ENCODE results near the gene MAPKAPK2. TPM values are rescaled to one million over a fixed set of nuclear protein-coding genes. Genes with fewer than 3 reads are reported as not detected.

MAPKAPK2 gene
- total RNA-seq, 2 experiments from 2014 or later = 14.5 to 39.9 TPM

DNA sequence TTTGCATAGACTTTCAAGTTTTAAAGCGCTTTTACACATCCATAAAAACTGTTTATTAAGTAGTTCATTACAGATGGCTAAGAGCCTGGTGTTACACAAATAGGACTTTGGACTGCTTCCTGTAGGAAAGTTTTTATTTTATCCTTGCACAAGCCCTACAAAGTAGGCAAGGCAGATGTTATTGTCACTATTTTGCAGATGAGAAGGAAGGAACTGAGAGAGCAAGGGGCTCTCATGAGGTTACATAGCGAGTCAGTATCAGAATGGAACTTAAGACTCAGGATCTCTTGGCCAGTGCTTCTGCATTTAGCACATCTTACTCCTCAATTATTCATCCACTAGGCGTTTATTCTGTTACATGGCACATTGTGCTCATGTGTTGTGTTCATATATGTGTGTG is 2.6 kb upstream of the MAPKAPK2 start:
- Histone ChIP-seq H4K20me1 (ENCODE audit: insufficient read depth, low read length) (peaks cover 4% of the 10 kb centered on the region; the same call in 1 of the 2 replicates), H3K9me2 (ENCODE audit: insufficient read depth, low read length) (no peaks in the 10 kb centered on the region), H3K4me1 (ENCODE audit: insufficient read depth, low read length, poor library complexity, severe bottlenecking) (peaks cover 81% of the 10 kb centered on the region), H2AFZ (ENCODE audit: low read length) (no peak overlapping the region), H3K36me3 (ENCODE audit: insufficient read depth, low read length) (no peaks in the 10 kb centered on the region), H3K4me3 (ENCODE audit: low read depth, low read length, poor library complexity, severe bottlenecking) (peak overlapping the region; percentile 15), H3K4me2 (ENCODE audit: low read length) (peak overlapping the region; percentile 82), H3K27ac (ENCODE audit: low read depth, low read length, poor library complexity, severe bottlenecking) (no peak overlapping the region), H3K79me2 (ENCODE audit: insufficient read depth, low read depth, low read length) (no peaks in the 10 kb centered on the region), H3K9me3 (ENCODE audit: low read length) (no peaks in the 10 kb centered on the region)
- POLR2A ChIA-PET = interaction anchor here (0.5 to 2.0 kb wide), 5 partner anchors 10 to 43 kb away, joined by 3 to 11 read pairs (median 3); no protein-coding TSS in a partner anchor
- DNase-seq (ENCODE audit: low spot score) = peak; percentile 67
- CTCF ChIA-PET (ENCODE audit: unreplicated experiment) = interaction anchor here (0.8 kb wide), 1 partner anchor 47 kb away, joined by 4 read pairs; the partner anchor contains the start of gene DYRK3
- no TSS peak for BruUV-seq (replicated peaks)
- intact Hi-C loops (cut with micrococcal nuclease; ENCODE audit: unreplicated experiment) = loop anchor here (5.0 kb wide), 2 partner anchors 125 to 630 kb away; partner anchors contain the start of gene RHEX
- no peak for TF ChIP-seq EZH2phosphoT487 (IDR thresholded peaks at IDR 0.05; ENCODE audit: borderline replicate concordance, low read depth, low read length)
- TF ChIP-seq, protein P1, sequence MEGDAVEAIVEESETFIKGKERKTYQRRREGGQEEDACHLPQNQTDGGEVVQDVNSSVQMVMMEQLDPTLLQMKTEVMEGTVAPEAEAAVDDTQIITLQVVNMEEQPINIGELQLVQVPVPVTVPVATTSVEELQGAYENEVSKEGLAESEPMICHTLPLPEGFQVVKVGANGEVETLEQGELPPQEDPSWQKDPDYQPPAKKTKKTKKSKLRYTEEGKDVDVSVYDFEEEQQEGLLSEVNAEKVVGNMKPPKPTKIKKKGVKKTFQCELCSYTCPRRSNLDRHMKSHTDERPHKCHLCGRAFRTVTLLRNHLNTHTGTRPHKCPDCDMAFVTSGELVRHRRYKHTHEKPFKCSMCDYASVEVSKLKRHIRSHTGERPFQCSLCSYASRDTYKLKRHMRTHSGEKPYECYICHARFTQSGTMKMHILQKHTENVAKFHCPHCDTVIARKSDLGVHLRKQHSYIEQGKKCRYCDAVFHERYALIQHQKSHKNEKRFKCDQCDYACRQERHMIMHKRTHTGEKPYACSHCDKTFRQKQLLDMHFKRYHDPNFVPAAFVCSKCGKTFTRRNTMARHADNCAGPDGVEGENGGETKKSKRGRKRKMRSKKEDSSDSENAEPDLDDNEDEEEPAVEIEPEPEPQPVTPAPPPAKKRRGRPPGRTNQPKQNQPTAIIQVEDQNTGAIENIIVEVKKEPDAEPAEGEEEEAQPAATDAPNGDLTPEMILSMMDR (conservative IDR thresholded peaks at IDR 0.05; ENCODE audit: low read length) = no peak

DNA sequence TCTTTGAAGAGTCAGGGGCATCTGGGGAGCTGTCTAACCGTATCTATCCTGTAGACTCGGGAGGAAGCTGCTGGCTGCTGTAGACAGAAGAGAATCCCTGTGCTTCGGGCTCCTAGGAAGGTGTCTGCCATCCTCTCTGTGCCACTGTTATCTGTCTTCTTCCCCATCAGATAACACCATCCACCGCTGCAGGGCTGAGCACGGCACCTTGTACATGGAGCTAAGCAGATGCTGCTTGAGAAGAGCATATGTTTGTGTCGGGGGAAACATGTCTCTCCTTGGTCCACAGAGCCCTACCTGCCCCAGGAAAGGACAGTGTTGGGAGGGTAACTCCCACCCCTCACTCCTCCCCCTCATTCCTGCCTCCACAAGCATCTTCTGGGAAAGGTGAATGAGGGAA is 1.4 kb upstream of the MAPKAPK2 start:
- ChIA-PET CTCF (ENCODE audit: unreplicated experiment) (interaction anchor here (0.8 to 1.5 kb wide), 3 partner anchors 10 to 52 kb away, joined by 3 to 11 read pairs (median 6); no protein-coding TSS in a partner anchor), POLR2A (interaction anchor here (0.6 to 2.0 kb wide), 8 partner anchors 8 to 772 kb away, joined by 3 to 11 read pairs (median 3); partner anchors contain the start of gene DYRK3)
- no peak overlapping the region for H2AFZ ChIP-seq (ENCODE audit: low read length)
- DNase-seq (ENCODE audit: low spot score) = no peak
- H3K36me3 ChIP-seq (ENCODE audit: insufficient read depth, low read length) = no peaks in the 10 kb centered on the region
- H3K4me3 ChIP-seq (ENCODE audit: low read depth, low read length, poor library complexity, severe bottlenecking) = no peak overlapping the region
- H3K79me2 ChIP-seq (ENCODE audit: insufficient read depth, low read depth, low read length) = no peaks in the 10 kb centered on the region
- TF ChIP-seq, protein P1 (conservative IDR thresholded peaks at IDR 0.05; ENCODE audit: low read length) = no peak
- no peak for TF ChIP-seq EZH2phosphoT487 (IDR thresholded peaks at IDR 0.05; ENCODE audit: borderline replicate concordance, low read depth, low read length)
- peak overlapping the region; percentile 82 for H3K4me2 ChIP-seq (ENCODE audit: low read length)
- peaks cover 4% of the 10 kb centered on the region; the same call in 1 of the 2 replicates for H4K20me1 ChIP-seq (ENCODE audit: insufficient read depth, low read length)
- H3K4me1 ChIP-seq (ENCODE audit: insufficient read depth, low read length, poor library complexity, severe bottlenecking) = peaks cover 80% of the 10 kb centered on the region
- H3K9me2 ChIP-seq (ENCODE audit: insufficient read depth, low read length) = no peaks in the 10 kb centered on the region
- intact Hi-C loops (cut with micrococcal nuclease; ENCODE audit: unreplicated experiment) = loop anchor here (5.0 kb wide), 2 partner anchors 126 to 631 kb away; partner anchors contain the start of gene RHEX
- no peak overlapping the region for H3K27ac ChIP-seq (ENCODE audit: low read depth, low read length, poor library complexity, severe bottlenecking)
- no peaks in the 10 kb centered on the region for H3K9me3 ChIP-seq (ENCODE audit: low read length)
- BruUV-seq (replicated peaks) = no TSS peak

DNA sequence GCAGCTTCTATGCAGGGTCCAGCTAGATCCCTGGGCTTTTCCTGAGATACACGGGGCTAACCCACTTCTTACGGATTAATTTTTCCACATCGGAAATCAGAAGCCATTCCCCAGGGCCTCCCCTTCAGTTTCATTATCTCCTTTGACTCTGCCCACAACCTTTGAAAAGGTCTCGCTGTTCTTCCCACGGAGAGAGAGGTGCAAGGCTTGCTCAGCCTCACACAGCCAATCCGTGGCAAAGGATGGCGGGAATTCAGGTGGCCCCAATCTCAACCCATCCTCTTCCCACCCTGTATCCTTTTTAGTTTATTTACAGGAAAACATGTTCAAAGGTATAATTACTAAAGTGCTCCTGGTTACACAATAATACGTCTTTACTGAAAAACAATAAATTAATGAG is 702 bp upstream of the MAPKAPK2 start:
- peak overlapping the region; percentile 82 for H3K4me3 ChIP-seq (ENCODE audit: low read depth, low read length, poor library complexity, severe bottlenecking)
- no peak overlapping the region for H3K27ac ChIP-seq (ENCODE audit: low read depth, low read length, poor library complexity, severe bottlenecking)
- H4K20me1 ChIP-seq (ENCODE audit: insufficient read depth, low read length) = peaks cover 4% of the 10 kb centered on the region; the same call in 1 of the 2 replicates
- no TSS peak for BruUV-seq (replicated peaks)
- TF ChIP-seq, protein P1 (conservative IDR thresholded peaks at IDR 0.05; ENCODE audit: low read length) = no peak
- TF ChIP-seq EZH2phosphoT487 (IDR thresholded peaks at IDR 0.05; ENCODE audit: borderline replicate concordance, low read depth, low read length) = no peak
- ChIA-PET POLR2A (interaction anchor here (0.7 to 2.0 kb wide), 8 partner anchors 8 to 56 kb away, joined by 3 to 11 read pairs (median 4); partner anchors contain the start of gene DYRK3), CTCF (ENCODE audit: unreplicated experiment) (interaction anchor here (1.5 kb wide), 1 partner anchor 53 kb away, joined by 6 read pairs; no protein-coding TSS in a partner anchor)
- intact Hi-C loops (cut with micrococcal nuclease; ENCODE audit: unreplicated experiment) = loop anchor here (5.0 kb wide), 2 partner anchors 127 to 632 kb away; partner anchors contain the start of gene RHEX
- DNase-seq (ENCODE audit: low spot score) = no peak
- H3K79me2 ChIP-seq (ENCODE audit: insufficient read depth, low read depth, low read length) = no peaks in the 10 kb centered on the region
- H3K9me3 ChIP-seq (ENCODE audit: low read length) = no peaks in the 10 kb centered on the region
- no peaks in the 10 kb centered on the region for H3K36me3 ChIP-seq (ENCODE audit: insufficient read depth, low read length)
- H3K9me2 ChIP-seq (ENCODE audit: insufficient read depth, low read length) = no peaks in the 10 kb centered on the region
- H3K4me2 ChIP-seq (ENCODE audit: low read length) = peak overlapping the region; percentile 82
- H2AFZ ChIP-seq (ENCODE audit: low read length) = no peak overlapping the region
- H3K4me1 ChIP-seq (ENCODE audit: insufficient read depth, low read length, poor library complexity, severe bottlenecking) = peaks cover 73% of the 10 kb centered on the region

Data from OCI-LY7 (cell line).